Naive thymus-derived CD4-positive, alpha-beta T cell (primary cell): ENCODE results near the gene ELF3. TPM values are rescaled to one million over a fixed set of nuclear protein-coding genes. Genes with fewer than 3 reads are reported as not detected.
"Not testable (repeated sequence)": the region's sequence is repeated elsewhere in the genome, so short reads cannot be mapped to it uniquely, and the experiment has no call there.

ENCODE experiments used
- ATAC-seq: fragments of 150-1000 bp; cut with Tn5 transposase; 2 replicates; pipeline ENCODE4 v1.10.0; 2021; ENCODE audit warnings: mild to moderate bottlenecking, moderate library complexity
- CTCF ChIA-PET: fragments of 350-600 bp; sonication (Branson Sonifier 250); formaldehyde crosslinking; loops from one replicate; lab custom pipeline; 2021; ENCODE audit warnings: antibody characterized with exemption; lab: Charles Lee
- POLR2A ChIA-PET: fragments of 350-600 bp; sonication (Branson Sonifier 250); formaldehyde crosslinking; loops from one replicate; lab custom pipeline; 2021; ENCODE audit warnings: antibody characterized with exemption, inconsistent platforms; lab: Charles Lee
- DNase-seq, 9 donors: peaks; one replicate each; pipeline versions ENCODE4 v3.0.0 to v3.0.0-alpha.2; 2020 to 2022; ENCODE audit warnings: mixed read lengths in 1 of 9
- H3K27ac ChIP-seq: one replicate; pipeline ENCODE4 v1.7.0; 2013; ENCODE audit warnings: mild to moderate bottlenecking, low read depth, low read length, moderate library complexity
- H3K27me3 ChIP-seq, 2 donors: one replicate each; pipeline ENCODE4 v1.7.0; 2013; ENCODE audit warnings: low read length in 2 of 2, mild to moderate bottlenecking in 2 of 2, moderate library complexity in 2 of 2; ENCODE audit not compliant: control insufficient read depth in 2 of 2, insufficient read depth in 2 of 2
- H3K36me3 ChIP-seq, 3 experiments: 1 replicate in 2 of 3; 2 replicates in 1 of 3; pipeline ENCODE4 v1.7.0; 2013; ENCODE audit warnings: low read length in 3 of 3, mild to moderate bottlenecking in 3 of 3, moderate library complexity in 1 of 3; ENCODE audit not compliant: insufficient read depth in 3 of 3, control insufficient read depth in 2 of 3
- H3K4me1 ChIP-seq, 2 donors: one replicate each; pipeline ENCODE4 v1.7.0; 2013; ENCODE audit warnings: low read length in 2 of 2, mild to moderate bottlenecking in 2 of 2, moderate library complexity in 1 of 2; ENCODE audit not compliant: control insufficient read depth in 2 of 2, insufficient read depth in 2 of 2
- H3K4me3 ChIP-seq: 2 replicates; pipeline ENCODE4 v1.7.0; 2013; ENCODE audit warnings: mild to moderate bottlenecking, low read length
- H3K9me3 ChIP-seq, 3 experiments: 1 replicate in 2 of 3; 2 replicates in 1 of 3; pipeline ENCODE4 v1.7.0; 2013; ENCODE audit warnings: low read length in 3 of 3; ENCODE audit not compliant: control insufficient read depth in 2 of 3
- H3K27ac Mint-ChIP-seq, 9 donors: one replicate each; pipeline ENCODE4 v1.8.0; 2020 to 2022; ENCODE audit warnings: mixed read lengths in 9 of 9, mild to moderate bottlenecking in 8 of 9, moderate library complexity in 5 of 9, inconsistent platforms in 2 of 9
- H3K27me3 Mint-ChIP-seq, 5 donors: one replicate each; pipeline ENCODE4 v1.8.0; 2021 to 2022; ENCODE audit warnings: mixed read lengths in 5 of 5, mild to moderate bottlenecking in 1 of 5
- H3K36me3 Mint-ChIP-seq, 5 donors: one replicate each; pipeline ENCODE4 v1.8.0; 2020 to 2022; ENCODE audit warnings: mixed read lengths in 5 of 5, mild to moderate bottlenecking in 3 of 5, inconsistent platforms in 1 of 5
- H3K4me1 Mint-ChIP-seq, 7 donors: one replicate each; pipeline ENCODE4 v1.8.0; 2020 to 2022; ENCODE audit warnings: mixed read lengths in 7 of 7, mild to moderate bottlenecking in 3 of 7, inconsistent platforms in 1 of 7
- H3K4me3 Mint-ChIP-seq, 10 donors: one replicate each; pipeline ENCODE4 v1.8.0; 2020 to 2022; ENCODE audit warnings: mild to moderate bottlenecking in 10 of 10, mixed read lengths in 10 of 10, moderate library complexity in 6 of 10, inconsistent platforms in 2 of 10
- H3K9me3 Mint-ChIP-seq, 11 donors: one replicate each; pipeline ENCODE4 v1.8.0; 2020 to 2022; ENCODE audit warnings: mixed read lengths in 11 of 11, mild to moderate bottlenecking in 4 of 11, inconsistent platforms in 1 of 11, moderate library complexity in 1 of 11
- intact Hi-C, 2 donors: fragments of 100-400 bp; cut with micrococcal nuclease; formaldehyde crosslinking; loops; one replicate each; pipeline ENCODE4 v1.15.1; 2023
- polyA plus RNA-seq, 2 donors: library from polyadenylated mRNA; unstranded; fragments of 300-500 nt; fragmentation: Illumina TruSeq; gene quantifications; one replicate each; pipeline ENCODE4 v1.2.3, GENCODE V29; 2021
- total RNA-seq, 6 experiments: library from RNA in 5 of 6; stranded (reverse) in 5 of 6; gene quantifications; 1 replicate in 5 of 6; 2 replicates in 1 of 6; pipeline ENCODE4 v1.2.3 and lab custom pipeline; 2021 to 2026

The ELF3 gene
- total RNA-seq (1 to 10 TPM in 3 of 5 experiments, under 1 TPM in 2; 0.19 to 2.8 (median 2.0) TPM), polyA plus RNA-seq (under 1 TPM in 1 of 2 donors, not detected in 1; 0.29 TPM), total RNA-seq (lab: John Stamatoyannopoulos, UW) (2.4 reads per million, percentile 12 among the genes with 10 or more reads in this experiment)

DNA sequence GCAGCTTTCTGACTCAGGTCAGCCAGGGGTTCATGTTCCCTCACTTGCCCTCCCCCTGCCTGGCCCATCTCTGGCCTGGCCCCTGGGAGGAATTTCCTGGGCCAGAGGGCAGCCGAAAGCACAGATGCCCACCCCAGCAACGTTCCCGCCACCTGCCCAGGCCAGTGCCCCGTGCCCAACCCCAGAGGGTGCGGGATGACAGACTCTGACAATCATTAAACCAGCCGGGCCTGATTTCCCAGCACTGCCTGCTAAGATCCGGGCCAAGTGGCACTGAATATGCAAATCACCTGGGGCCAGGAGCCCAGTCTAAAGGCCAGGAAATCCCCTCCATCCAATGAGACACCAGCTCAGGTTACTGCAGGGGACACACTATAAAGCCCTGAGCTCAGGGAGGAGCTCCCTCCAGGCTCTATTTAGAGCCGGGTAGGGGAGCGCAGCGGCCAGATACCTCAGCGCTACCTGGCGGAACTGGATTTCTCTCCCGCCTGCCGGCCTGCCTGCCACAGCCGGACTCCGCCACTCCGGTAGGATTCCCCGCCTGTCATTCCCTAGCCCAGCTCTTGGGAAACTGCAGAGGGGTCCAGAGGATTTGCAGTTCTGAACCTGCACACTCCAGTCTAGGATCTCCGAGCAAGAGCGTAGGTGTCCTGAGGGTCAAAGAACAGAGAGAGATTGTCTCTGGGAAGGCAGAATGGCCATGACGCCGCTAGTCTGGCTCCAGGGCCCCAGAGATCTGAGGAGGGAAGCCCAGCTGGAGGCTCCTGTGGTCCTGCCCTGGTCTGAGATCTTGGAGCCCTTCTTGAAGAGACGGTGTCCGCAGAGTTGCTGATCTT lies at the start of gene ELF3:
ELF3 (plus strand) TSS at position 408 of the 836 bp plus-strand sequence. CDS start 550 bp downstream, outside the sequence.
- Histone ChIP-seq H3K27ac (no peak within 1 kb of the TSS), H3K9me3 (no peaks in the 10 kb centered on the region), H3K36me3 (peaks cover 0 to 19% (median 0%) of the 10 kb centered on the region in 3 experiments), H3K4me1 (no peaks in the 10 kb centered on the region), H3K4me3 (no peak within 1 kb of the TSS), H3K27me3 (no peaks in the 10 kb centered on the region)
- Mint-ChIP-seq H3K27ac (no peak within 1 kb of the TSS), H3K27me3 (no peaks in the 10 kb centered on the region), H3K9me3 (peaks cover 0 to 2% (median 0%) of the 10 kb centered on the region in 11 donors), H3K4me1 (peaks cover 0 to 2% (median 0%) of the 10 kb centered on the region in 7 donors), H3K36me3 (peaks cover 0 to 14% (median 3%) of the 10 kb centered on the region in 5 donors), H3K4me3 (no peak within 1 kb of the TSS)
- no peak for DNase-seq
- no peak for ATAC-seq
- POLR2A ChIA-PET, result no interaction called here
- CTCF ChIA-PET, result interaction anchor here (1.0 to 1.3 kb wide), 3 partner anchors 10 to 34 kb away, joined by 4 to 5 read pairs (median 4); no protein-coding TSS in a partner anchor
- intact Hi-C loops, result no loop called here

DNA sequence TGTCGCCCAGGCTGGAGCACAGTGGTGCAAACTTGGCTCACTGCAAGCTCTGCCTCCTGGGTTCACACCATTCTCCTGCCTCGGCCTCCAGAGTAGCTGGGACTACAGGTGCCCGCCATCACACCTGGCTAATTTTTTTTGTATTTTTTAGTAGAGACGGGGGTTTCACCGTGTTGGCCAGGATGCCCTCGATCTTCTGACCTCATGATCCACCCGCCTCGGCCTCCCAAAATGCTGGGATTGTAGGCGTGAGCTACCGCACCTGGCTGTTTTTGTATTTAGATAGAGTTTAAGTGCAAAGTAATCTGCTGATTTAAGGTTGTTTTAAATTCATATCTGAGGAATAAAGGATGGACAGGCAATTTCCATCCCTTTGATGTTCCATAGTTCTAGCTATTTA lies 48.0 kb upstream of the ELF3 start:
- H3K4me1 ChIP-seq, POLR2A ChIA-PET, H3K27me3 ChIP-seq, H3K4me1 Mint-ChIP-seq, H3K27ac ChIP-seq, H3K27ac Mint-ChIP-seq, DNase-seq, H3K9me3 Mint-ChIP-seq, H3K4me3 ChIP-seq, ATAC-seq, H3K4me3 Mint-ChIP-seq, H3K27me3 Mint-ChIP-seq, H3K9me3 ChIP-seq, intact Hi-C loops: not testable (repeated sequence)
- peaks cover 0 to 36% (median 23%) of the 10 kb centered on the region in 5 donors for H3K36me3 Mint-ChIP-seq
- peaks cover 11 to 73% (median 34%) of the 10 kb centered on the region in 3 experiments for H3K36me3 ChIP-seq
- CTCF ChIA-PET, result interaction anchor here (0.8 kb wide), 1 partner anchor 9 kb away, joined by 4 read pairs; no protein-coding TSS in a partner anchor

DNA sequence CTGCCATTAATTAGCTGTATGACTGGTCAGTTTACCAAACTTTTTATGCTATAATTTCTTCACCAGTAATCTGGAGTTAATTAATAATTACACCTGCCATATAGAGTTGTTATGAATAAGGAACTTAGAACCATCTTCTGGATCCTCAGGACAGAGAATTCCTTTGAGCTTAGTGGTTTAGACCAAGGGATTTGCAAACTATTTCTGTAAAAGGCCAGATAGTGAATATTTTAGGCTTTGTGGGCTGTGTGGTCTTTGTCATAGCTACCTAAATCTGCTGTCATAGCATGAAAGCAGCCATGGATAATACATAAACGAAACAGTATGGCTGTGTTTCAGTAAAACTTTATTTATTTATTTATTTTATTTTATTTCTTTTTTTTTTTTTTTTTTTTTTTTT lies 46.1 kb upstream of the ELF3 start:
- H3K27ac ChIP-seq, result no peak overlapping the region
- CTCF ChIA-PET, result no interaction called here
- Mint-ChIP-seq H3K27ac (no peak overlapping the region), H3K9me3 (peaks cover 0 to 1% (median 0%) of the 10 kb centered on the region in 11 donors), H3K36me3 (peaks cover 0 to 39% (median 19%) of the 10 kb centered on the region in 5 donors), H3K4me3 (no peak overlapping the region), H3K4me1 (peaks cover 0 to 5% (median 2%) of the 10 kb centered on the region in 7 donors), H3K27me3 (no peaks in the 10 kb centered on the region)
- no peaks in the 10 kb centered on the region for H3K9me3 ChIP-seq
- intact Hi-C loops, result no loop called here
- ATAC-seq (no peak), DNase-seq (no peak)
- peaks cover 11 to 71% (median 21%) of the 10 kb centered on the region in 3 experiments for H3K36me3 ChIP-seq
- no peaks in the 10 kb centered on the region for H3K27me3 ChIP-seq
- no peak overlapping the region for H3K4me3 ChIP-seq
- no peaks in the 10 kb centered on the region for H3K4me1 ChIP-seq
- POLR2A ChIA-PET, result interaction anchor here (0.6 to 1.5 kb wide), 2 partner anchors 9 to 131 kb away, joined by 4 read pairs; partner anchors contain the start of gene TIMM17A

DNA sequence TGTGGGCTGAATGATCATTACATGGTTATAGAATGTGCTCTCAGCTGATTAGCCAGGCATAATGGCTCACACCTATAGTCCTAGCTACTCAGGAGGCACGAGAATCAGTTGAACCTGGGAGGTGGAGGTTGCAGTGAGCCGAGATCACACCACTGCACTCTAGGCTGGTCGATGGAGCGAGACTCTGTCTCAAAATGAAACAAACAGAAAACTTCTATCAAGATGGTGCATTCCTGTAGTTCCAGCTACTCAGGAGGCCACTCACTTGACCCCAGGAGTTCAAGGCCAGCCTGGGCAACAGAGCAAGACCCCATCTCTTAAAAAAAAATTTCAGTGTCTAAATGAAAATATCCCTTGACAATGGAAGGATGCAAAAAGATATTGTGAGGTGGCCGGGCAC lies 44.2 kb upstream of the ELF3 start:
- ATAC-seq, result no peak
- Mint-ChIP-seq H3K9me3 (peaks cover 0 to 1% (median 0%) of the 10 kb centered on the region in 11 donors), H3K27ac (peak overlapping the region in 1 of 9 donors; percentile 32), H3K27me3 (no peaks in the 10 kb centered on the region), H3K4me3 (no peak overlapping the region), H3K36me3 (peaks cover 0 to 49% (median 18%) of the 10 kb centered on the region in 5 donors), H3K4me1 (peaks cover 0 to 5% (median 0%) of the 10 kb centered on the region in 7 donors)
- H3K27me3 ChIP-seq, result no peaks in the 10 kb centered on the region
- no peaks in the 10 kb centered on the region for H3K9me3 ChIP-seq
- ChIA-PET POLR2A (interaction anchor here (0.7 to 1.0 kb wide), 2 partner anchors 15 to 16 kb away, joined by 4 to 7 read pairs; partner anchors contain the start of gene RNPEP), CTCF (no interaction called here)
- no peak for DNase-seq
- intact Hi-C loops, result no loop called here
- no peak overlapping the region for H3K27ac ChIP-seq
- H3K36me3 ChIP-seq, result peaks cover 7 to 73% (median 21%) of the 10 kb centered on the region in 3 experiments
- H3K4me3 ChIP-seq, result no peak overlapping the region
- no peaks in the 10 kb centered on the region for H3K4me1 ChIP-seq

DNA sequence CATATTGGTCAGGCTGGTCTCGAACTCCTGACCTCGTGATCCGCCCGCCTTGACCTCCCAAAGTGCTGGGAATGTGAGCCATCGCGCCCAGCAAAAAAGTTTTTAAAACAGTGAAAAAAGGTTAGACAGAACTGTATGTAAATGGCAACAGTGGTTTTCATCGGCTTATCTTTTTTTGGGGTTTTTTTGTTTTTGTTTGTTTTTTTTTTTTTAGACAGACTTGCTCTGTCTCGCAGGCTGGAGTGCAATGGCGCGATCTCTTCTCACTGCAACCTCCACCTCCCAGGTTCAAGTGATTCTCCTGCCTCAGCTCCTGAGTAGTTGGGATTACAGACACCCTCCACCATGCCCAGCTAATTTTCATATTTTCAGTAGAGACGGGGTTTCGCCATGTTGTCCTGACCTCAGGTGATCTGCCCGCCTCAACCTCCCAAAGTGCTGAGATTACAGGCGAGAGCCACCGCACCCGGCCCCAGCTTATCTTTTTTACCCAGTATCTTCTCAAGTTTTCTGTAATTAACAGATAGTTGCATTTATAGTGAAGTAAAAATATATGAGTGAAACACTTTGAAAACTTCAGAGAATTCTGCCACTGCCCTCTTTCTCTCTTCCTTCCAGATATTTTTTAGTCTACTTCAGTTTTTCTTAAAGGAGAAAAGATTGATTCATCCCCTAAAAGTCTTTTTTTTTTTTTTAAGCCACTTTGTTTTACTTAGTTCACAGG lies 42.0 kb upstream of the ELF3 start:
- Histone ChIP-seq H3K4me3 (no peak overlapping the region), H3K27ac (no peak overlapping the region), H3K27me3 (no peaks in the 10 kb centered on the region), H3K4me1 (no peaks in the 10 kb centered on the region), H3K36me3 (peaks cover 7 to 54% (median 21%) of the 10 kb centered on the region in 3 experiments), H3K9me3 (no peaks in the 10 kb centered on the region)
- CTCF ChIA-PET, result interaction anchor here (0.6 to 1.2 kb wide), 2 partner anchors 22 to 174 kb away, joined by 3 to 4 read pairs; partner anchors contain the start of gene LMOD1
- Mint-ChIP-seq H3K27me3 (no peaks in the 10 kb centered on the region), H3K9me3 (peaks cover 0 to 1% (median 0%) of the 10 kb centered on the region in 11 donors), H3K36me3 (peaks cover 0 to 40% (median 15%) of the 10 kb centered on the region in 5 donors), H3K27ac (no peak overlapping the region), H3K4me1 (peaks cover 0 to 2% (median 0%) of the 10 kb centered on the region in 7 donors), H3K4me3 (no peak overlapping the region)
- intact Hi-C loops, result no loop called here
- POLR2A ChIA-PET, result interaction anchor here (0.7 kb wide), 1 partner anchor 174 kb away, joined by 3 read pairs; no protein-coding TSS in a partner anchor
- no peak for DNase-seq
- ATAC-seq, result no peak
